GM19023 (cell line): ENCODE measurements around the gene KLHL17.
A peak's percentile ranks its signal among the peaks of the same experiment; 100 is the strongest.

ENCODE experiments used
- ATAC-seq: cut with Tn5 transposase; IDR thresholded peaks from one replicate; pipeline ENCODE4 v1.9.1; 2021; ENCODE audit warnings: mild to moderate bottlenecking, moderate library complexity; ENCODE audit not compliant: unreplicated experiment

Gene KLHL17

DNA sequence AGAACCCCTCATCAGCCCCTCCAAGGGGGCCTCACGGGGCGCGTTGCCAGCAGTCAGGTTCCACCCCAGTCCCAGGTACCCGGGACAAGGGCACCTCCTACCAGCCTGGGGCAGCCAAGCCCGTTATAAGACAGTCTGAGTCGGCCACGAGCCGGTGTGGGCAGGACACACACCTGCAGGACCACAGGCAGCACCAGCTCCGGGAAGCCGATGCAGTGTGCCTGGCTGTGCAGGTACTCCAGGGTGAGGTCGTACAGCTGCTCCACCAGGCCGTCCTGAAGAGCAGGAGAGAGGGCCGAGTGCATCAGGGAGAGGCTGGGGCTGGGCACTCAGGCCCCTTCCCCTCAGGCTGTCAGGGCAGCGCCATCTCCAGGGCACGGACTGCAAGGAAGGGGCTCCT is 12.4 kb upstream of the KLHL17 start:
- ATAC-seq: no peak

DNA sequence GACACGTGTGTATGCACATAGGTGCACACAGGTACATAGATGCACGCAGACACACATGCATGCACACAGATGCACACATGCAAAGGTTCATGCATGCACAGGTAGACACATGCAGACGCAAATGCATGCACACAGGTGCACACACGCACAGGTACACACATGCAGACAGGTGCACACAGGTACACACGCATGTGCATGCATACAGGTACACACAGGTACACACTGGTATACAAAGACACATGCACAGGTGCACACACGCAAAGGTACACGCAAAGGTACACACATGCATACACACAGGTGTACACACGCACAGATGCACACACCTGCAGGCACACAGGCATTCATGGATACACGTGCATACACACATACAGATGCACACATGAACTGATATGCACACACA is 10.1 kb upstream of the KLHL17 start:
- ATAC-seq: no peak

DNA sequence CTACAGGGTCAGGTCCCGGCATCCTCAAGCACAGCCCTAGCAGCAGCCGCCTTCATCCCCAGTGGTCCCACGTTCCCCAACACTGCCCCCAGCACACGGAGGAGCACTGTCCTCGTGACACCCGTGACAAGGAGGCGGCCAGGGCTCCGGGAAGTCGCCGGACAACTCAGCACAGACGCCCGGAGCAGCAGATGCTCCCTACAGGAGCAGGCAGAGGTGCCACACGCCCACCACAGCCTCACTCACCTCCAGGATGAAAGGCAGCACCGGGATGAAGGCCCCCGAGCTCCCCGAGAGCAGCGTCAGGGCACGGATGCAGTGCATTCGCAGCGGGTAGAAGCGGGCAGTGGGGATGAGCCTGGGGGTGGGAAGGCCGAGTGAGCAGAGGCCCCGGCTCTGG is 9.5 kb upstream of the KLHL17 start:
- no peak for ATAC-seq

- ATAC-seq: no peak
Observed at GRCh38 chr1:951364-951763, 9.0 kb upstream of the KLHL17 start.

DNA sequence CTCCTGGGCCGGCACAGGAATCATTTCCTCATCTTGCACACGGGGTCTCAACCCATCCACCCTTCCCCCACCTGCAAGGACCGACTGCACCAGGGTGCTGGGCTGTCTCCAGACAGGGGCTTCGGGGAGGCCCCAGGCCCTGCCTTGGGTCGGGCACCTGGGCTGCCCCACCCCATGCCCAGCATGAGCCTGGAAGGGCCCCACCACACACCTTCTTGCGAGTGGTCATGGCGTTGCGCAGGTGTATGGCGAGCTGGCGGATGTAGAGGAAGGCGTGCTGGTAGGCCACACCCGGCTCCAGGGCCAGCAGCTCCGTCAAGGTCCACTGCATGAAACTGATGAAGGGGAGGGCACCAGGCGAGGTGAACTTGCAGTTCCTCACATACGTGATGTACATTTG is 8.2 kb upstream of the KLHL17 start:
- no peak for ATAC-seq

- no peak for ATAC-seq
Observed at GRCh38 chr1:952603-953002, 7.8 kb upstream of the KLHL17 start.

GRCh38 chr1:953524-954320 is 6.7 kb upstream of the KLHL17 start:
- no peak for ATAC-seq

GRCh38 chr1:954927-955326 is 5.5 kb upstream of the KLHL17 start:
- no peak for ATAC-seq

DNA sequence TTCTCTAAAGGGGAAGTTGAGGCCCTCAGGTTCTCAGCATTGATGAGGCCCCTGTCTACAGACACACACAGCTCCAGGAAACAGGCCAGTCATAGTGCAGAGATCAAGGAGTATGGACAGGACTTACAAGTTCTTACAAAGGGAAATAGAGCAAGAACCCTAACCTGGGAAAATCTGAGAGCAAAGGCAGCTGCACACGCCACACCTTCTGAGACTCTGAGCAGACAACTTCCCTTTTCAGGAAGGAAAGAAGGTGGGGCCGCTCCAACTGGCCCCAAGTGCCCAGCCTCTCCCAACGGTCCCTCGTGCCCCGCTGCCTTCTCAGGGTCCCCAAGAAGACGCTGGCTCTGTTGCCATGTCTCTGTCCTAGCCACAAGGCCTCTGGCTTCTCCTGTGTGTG is 4.9 kb upstream of the KLHL17 start:
- no peak for ATAC-seq

DNA sequence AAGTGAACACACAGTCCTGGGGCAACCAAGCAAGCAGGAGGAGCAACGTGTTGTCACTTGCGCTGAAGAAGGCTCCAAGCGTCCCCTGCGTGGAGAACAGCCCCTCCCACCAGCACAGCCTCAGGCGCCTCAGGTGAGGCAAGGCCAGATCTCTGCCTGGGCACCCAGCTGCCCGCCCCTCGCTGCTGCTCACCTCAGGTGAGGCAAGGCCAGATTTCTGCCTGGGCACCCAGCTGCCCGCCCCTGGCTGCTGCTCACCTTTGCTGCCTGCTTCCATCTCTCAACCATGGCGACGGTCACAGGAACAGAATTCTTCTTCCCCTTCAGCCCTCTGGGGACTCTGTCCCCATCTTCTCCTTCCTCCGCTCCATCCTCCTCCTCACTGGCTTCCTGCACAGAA is 3.7 kb upstream of the KLHL17 start:
- ATAC-seq: no peak

DNA sequence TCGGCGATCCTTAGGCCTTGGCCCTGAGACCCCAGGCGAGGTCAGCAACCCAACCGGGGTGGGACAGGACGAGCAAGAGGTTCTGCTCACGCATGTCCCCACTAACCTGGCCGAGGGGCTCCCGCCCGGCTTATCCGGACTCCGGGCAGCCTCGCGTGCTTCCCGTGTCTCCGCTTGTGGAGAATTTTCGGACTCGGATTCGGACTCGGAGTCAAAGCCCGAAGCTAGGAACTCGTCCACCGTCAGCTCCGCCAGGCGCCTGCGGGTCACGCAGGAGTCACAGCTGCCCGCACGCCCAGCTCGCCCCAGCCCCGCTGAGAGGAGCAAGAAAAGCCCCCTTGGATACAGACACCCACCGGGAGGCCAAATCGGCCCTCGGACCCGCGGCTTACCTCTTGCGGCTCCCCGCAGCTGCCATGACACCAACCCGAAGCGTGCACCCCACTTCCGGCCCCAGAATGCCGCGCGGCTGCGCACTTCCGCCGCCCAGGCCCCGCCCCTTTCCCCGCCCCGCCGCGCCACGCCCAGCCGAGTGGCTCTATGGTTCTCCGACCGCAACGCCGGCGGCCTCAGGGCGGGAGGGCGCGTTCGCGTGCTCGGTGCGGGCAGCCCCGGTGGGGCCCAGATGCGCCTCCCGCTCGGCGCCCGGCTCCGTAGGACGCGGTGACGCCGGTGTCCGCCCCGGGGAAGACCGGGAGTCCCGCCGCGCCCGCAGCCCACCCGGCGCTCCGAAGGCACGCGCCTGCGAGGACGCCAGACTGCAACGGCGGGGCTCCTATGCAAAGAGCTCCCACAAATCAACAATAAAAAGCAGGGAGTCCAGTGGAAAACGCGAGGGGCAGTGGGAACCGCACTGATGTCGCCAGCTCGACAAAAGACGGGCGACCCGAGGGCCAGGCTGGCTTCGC is 1.3 kb upstream of the KLHL17 start, which contains the start of gene NOC2L:
Gene NOC2L, minus strand, starts transcription at position 434 of the 908 bp plus-strand sequence. Its CDS starts 16 bp downstream, at position 418.
- peak; percentile 83 for ATAC-seq

GRCh38 chr1:959731-960362 is 537 bp upstream of the KLHL17 start:
- ATAC-seq: no peak

DNA sequence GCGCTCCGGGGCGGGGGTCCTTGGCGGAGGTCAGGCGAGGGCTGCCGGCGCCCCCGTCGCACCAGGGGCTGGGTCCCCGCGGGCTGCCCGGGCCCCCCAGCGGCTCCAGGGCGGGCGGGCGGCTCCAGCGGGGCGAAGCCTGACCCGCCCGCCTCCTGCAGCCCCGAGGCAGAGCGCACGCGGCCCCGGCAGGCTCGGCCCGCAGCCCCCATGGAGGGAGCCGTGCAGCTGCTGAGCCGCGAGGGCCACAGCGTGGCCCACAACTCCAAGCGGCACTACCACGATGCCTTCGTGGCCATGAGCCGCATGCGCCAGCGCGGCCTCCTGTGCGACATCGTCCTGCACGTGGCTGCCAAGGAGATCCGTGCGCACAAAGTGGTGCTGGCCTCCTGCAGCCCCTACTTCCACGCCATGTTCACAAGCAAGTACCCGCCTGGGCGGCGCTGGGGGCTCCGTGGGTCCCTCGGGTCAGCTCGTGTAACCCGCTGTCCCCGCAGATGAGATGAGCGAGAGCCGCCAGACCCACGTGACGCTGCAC is 817 bp downstream of the KLHL17 start:
- no peak for ATAC-seq

DNA sequence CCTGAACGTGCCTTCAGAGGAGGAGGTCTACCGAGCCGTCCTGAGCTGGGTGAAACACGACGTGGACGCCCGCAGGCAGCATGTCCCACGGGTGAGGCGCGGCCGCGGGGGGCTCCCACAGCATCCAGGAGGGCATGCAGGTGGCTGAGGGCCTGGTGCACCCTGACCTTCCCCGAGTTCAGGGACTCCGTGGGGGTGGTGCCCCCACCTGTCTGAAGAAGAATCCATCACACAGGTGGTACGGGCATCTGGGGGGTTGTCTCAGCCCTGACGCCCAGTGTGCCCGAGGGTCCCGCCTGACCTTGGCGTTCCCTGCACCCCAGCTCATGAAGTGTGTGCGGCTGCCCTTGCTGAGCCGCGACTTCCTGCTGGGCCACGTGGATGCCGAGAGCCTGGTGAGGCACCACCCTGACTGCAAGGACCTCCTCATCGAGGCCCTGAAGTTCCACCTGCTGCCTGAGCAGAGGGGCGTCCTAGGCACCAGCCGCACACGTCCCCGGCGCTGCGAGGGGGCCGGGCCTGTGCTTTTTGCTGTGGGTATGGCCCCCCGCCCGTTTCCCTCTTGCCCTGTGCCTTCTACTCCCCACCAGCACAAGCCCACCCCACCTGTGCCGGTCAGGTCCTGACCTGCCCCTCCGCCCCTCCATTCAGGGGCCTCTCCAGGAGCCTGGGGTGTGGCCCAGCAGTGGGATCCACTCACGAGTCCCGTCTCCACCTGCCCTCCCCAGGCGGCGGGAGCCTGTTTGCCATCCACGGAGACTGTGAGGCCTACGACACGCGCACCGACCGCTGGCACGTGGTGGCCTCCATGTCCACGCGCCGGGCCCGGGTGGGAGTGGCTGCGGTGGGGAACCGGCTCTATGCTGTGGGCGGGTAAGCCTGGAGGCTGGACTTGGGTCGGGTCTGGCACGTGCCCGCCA is 2.3 kb downstream of the KLHL17 start:
- ATAC-seq: no peak

DNA sequence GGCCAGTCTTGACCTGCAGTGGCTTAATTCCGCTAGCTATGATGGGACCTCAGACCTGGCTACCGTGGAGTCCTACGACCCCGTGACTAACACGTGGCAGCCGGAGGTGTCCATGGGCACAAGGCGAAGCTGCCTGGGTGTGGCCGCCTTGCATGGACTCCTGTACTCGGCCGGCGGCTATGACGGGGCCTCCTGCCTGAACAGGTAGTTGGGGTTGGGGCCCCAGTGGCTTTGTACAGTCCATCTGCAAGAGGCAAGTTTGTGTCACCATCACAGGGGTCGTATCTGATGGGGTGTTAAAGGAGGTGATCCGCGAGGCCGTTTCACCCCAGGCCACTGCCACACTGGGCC is 2.9 kb downstream of the KLHL17 start:
- no peak for ATAC-seq

DNA sequence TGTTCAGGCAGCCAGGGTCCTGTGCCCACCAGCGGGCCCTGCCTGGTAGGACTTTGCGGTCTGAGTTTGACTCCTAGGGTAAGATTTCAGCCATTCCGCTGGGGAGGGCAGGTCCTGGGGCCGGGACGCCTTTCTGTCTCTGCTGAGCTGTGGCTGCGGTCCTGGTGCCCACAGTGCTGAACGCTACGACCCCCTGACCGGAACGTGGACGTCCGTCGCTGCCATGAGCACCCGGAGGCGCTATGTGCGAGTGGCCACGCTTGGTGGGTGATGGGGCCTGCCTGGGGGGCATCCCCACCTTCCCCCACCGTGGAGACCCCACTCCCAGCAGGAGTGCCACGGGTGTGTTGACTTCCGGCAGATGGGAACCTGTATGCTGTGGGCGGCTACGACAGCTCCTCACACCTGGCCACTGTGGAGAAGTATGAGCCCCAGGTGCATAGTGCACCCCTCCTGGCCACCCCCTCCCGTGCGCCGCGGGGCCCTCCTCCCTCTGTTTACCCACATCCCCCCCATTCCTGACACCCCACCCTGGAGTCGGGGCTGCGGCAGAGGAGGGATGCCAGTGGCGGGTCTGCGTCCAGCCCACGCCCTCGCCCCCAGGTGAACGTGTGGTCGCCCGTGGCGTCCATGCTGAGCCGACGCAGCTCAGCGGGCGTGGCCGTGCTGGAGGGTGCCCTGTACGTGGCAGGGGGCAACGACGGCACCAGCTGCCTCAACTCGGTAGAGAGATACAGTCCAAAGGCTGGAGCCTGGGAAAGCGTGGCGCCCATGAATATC is 3.6 kb downstream of the KLHL17 start:
- ATAC-seq: no peak

DNA sequence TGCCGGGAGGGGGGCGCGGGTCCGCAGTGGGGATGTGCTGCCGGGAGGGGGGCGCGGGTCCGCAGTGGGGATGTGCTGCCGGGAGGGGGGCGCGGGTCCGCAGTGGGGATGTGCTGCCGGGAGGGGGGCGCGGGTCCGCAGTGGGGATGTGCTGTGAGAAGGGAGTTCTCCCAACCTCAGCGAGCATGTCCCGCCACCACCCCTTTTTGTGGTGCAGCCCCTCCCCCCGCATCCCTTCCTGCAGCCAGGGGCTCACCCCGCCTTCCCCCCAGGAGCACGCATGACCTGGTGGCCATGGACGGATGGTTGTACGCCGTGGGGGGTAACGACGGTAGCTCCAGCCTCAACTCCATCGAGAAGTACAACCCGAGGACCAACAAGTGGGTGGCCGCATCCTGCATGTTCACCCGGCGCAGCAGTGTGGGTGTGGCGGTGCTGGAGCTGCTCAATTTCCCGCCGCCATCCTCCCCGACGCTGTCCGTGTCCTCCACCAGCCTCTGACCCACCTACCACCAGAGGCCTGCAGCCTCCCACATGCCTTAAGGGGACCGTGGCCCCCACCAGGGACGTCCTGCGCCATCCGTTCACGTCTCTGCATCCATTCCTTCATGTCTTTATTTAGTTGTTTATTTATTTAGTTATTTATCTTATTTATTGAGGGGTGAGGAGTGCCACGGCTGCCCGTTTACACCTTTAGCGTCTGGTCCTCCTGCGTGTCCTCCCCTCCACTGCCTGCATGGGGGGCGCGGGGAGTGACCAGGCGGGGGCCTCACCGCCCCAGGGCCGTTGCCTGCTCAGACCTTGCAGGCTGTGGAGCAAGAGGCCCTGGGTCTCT is 4.5 kb downstream of the KLHL17 start:
- ATAC-seq: no peak

DNA sequence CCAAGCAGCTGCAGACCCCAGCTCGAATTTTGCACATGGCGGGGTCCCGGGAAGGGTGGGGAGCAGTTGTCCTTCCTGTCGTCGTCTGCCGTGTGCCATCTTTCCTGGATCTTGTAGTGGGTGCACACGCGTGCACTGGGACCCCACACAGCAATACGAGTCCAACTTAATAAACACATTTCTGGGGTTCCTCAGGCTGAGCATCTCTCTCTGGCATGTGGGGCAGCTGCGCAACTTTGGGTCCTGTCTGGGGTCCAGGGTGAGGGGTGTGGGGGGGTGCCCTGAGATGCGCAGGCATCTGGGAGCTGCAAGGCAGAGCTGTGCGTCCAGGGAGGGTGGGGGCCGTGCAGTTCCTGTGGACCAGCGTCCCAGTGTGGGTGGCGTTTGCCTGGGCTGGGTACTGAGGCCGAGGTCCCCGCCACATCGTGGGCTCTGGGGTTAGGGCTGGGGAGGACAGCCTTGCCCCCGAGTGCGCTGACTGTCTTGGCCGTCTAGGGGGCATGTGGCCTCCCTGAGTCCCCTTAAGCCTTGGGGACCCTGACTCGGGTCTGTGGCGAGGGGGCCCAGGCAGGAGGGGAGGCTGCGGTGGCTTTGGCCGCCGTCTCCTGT is 5.2 kb downstream of the KLHL17 start:
- ATAC-seq: no peak
